ENCODE measurements around the gene DHX35. TPM values are rescaled to one million over a fixed set of nuclear protein-coding genes. Genes with fewer than 3 reads are reported as not detected.

The DHX35 gene
- total and polyA plus RNA-seq, 2 of the 13 experiments (the other 11 are each of a cell fraction or from before 2014, with no cell fraction given) = 25.8 to 28.7 TPM

DNA sequence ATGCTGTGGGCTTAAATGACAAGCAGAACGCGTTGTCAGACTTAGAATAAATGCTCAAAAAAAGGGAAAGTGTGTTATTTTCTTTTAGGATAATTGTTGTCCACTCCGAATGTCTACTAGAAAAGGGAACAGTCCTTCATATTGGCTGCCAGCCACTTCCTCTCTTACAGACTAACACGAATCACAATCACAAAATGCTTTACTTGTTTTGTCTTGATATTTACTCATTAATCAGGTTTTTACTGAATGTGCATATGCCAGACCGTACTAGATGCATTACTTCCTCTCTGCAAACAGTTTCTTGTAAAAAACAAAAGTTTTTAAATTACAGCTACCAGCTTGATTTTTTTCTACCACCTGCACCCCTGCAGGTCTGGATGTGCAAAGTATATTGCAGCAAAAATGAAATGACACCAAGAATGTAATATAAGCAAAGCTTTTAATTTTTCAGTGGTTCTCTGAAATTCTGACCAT is 821 bp downstream of the DHX35 start:
- no peak for DNase-seq (ENCODE audit: low spot score)
- H3K4me3 ChIP-seq (replicated peaks in 1 of 3; ENCODE audit: insufficient read depth in 1 of 3, low read depth in 2 of 3, low read length in 3 of 3) = peak overlapping the region; percentile 86 to 95 (median 95)
- ChIA-PET POLR2A (interaction anchor here (1.1 to 2.3 kb wide), 14 partner anchors 9 to 87 kb away, joined by 3 to 41 read pairs (median 8); partner anchors contain the start of gene FAM83D), CTCF (ENCODE audit: low intra/inter-chr PET ratio, low total read pairs) (interaction anchor here (1.1 kb wide), 1 partner anchor 36 kb away, joined by 6 read pairs; the partner anchor contains the start of gene FAM83D)
- TSS peak; percentile 67 for BruUV-seq (replicated peaks)
- no peaks in the 10 kb centered on the region for H3K9me3 ChIP-seq (ENCODE audit: low read length)
- in situ Hi-C loops (cut with HindIII; ENCODE audit: extremely low pct_ligation_motif_present, low pct_unique_long_range_greater_than_20kb) (no loop called here), intact Hi-C loops (cut with micrococcal nuclease; ENCODE audit: unreplicated experiment) (loop anchor here (1.0 to 10.0 kb wide), 3 partner anchors 37 to 82 kb away; partner anchors contain the start of gene FAM83D)
- peaks cover 48% of the 10 kb centered on the region for H3K79me2 ChIP-seq (ENCODE audit: insufficient read depth, low read length)
- peak overlapping the region; percentile 72 for H3K4me2 ChIP-seq (ENCODE audit: low read depth, low read length)
- H2AFZ ChIP-seq (ENCODE audit: low read length) = no peak overlapping the region
- FAIRE-seq = no peak
- H3K4me1 ChIP-seq (ENCODE audit: insufficient read depth, low read length) = peaks cover 28% of the 10 kb centered on the region
- peaks cover under 1 to 4% of the 10 kb centered on the region in 2 experiments; a peak in 3 of 5 replicates for H3K36me3 ChIP-seq (replicated peaks in 1 of 2; ENCODE audit: control insufficient read depth in 1 of 2, insufficient read depth in 2 of 2, low read length in 2 of 2)
- H3K27me3 ChIP-seq (ENCODE audit: control insufficient read depth in 1 of 2, insufficient read depth in 2 of 2, low read length in 2 of 2) = no peaks in the 10 kb centered on the region; a peak in 1 of 5 replicates
- peak overlapping the region; percentile 89 for H3K27ac ChIP-seq (ENCODE audit: extremely low read length, insufficient read depth, low read length)
- WGBS (ENCODE audit: low lambda C conversion rate) = 2% methylated on average over 5 of the region's 5 CpGs
- H4K20me1 ChIP-seq (ENCODE audit: insufficient read depth, low read length) = no peaks in the 10 kb centered on the region
- H3K9ac ChIP-seq (ENCODE audit: insufficient read depth, low read depth, low read length) = peak overlapping the region; percentile 94
- ATAC-seq = no peak
- no peak for TF ChIP-seq CEBPB (IDR thresholded peaks at IDR 0.05; ENCODE audit: borderline replicate concordance, low read depth, low read length)
- TF ChIP-seq KLF15 (CRISPR knock-in tag; IDR thresholded peaks at IDR 0.05; ENCODE audit: borderline replicate concordance) = no peak
- TF ChIP-seq ZNF564 (CRISPR knock-in tag; IDR thresholded peaks at IDR 0.05) = no peak
- no peak for TF ChIP-seq ZSCAN31 (CRISPR knock-in tag; IDR thresholded peaks at IDR 0.05; ENCODE audit: low read depth)
- TF ChIP-seq TSC22D2 (CRISPR knock-in tag; IDR thresholded peaks at IDR 0.05; ENCODE audit: borderline replicate concordance) = no peak
- TF ChIP-seq ZNF20 (CRISPR knock-in tag; IDR thresholded peaks at IDR 0.05) = peak; percentile 21; the same call in 1 of the 2 replicates
- TF ChIP-seq CREM (IDR thresholded peaks at IDR 0.05) = 0 out of 2 replicates have a peak, but pooled peaks have one; percentile 15
- no peak for TF ChIP-seq CREM (CRISPR knock-in tag; IDR thresholded peaks at IDR 0.05)
- no peak for TF ChIP-seq ZNF550 (CRISPR knock-in tag; IDR thresholded peaks at IDR 0.05; ENCODE audit: borderline replicate concordance)
- TF ChIP-seq, protein P1, sequence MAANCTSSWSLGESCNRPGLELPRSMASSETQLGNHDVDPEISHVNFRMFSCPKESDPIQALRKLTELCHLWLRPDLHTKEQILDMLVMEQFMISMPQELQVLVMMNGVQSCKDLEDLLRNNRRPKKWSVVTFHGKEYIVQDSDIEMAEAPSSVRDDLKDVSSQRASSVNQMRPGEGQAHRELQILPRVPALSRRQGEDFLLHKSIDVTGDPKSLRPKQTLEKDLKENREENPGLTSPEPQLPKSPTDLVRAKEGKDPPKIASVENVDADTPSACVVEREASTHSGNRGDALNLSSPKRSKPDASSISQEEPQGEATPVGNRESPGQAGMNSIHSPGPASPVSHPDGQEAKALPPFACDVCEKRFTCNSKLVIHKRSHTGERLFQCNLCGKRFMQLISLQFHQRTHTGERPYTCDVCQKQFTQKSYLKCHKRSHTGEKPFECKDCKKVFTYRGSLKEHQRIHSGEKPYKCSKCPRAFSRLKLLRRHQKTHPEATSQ (CRISPR knock-in tag; IDR thresholded peaks at IDR 0.05; ENCODE audit: borderline replicate concordance) = peak; percentile 67; the same call in 1 of the 2 replicates
- TF ChIP-seq ZNF790 (CRISPR knock-in tag; IDR thresholded peaks at IDR 0.05; ENCODE audit: borderline replicate concordance) = 0 out of 2 replicates have a peak, but pooled peaks have one; percentile 22
- 0 out of 2 replicates have a peak, but pooled peaks have one; percentile 75 for TF ChIP-seq SMYD3 (CRISPR knock-in tag; IDR thresholded peaks at IDR 0.05)
- TF ChIP-seq ZFP82 (CRISPR knock-in tag; IDR thresholded peaks at IDR 0.05; ENCODE audit: borderline replicate concordance) = 0 out of 2 replicates have a peak, but pooled peaks have one; percentile 58
- TF ChIP-seq ARID2 (CRISPR knock-in tag; IDR thresholded peaks at IDR 0.05; ENCODE audit: borderline replicate concordance) = 0 out of 2 replicates have a peak, but pooled peaks have one; percentile 67
- 0 out of 2 replicates have a peak, but pooled peaks have one; percentile 12 for TF ChIP-seq CCDC6 (CRISPR knock-in tag; IDR thresholded peaks at IDR 0.05)
- TF ChIP-seq RCOR2 (CRISPR knock-in tag; IDR thresholded peaks at IDR 0.05) = peak; percentile 2; the same call in 1 of the 2 replicates
- peak; percentile 17; the same call in 1 of the 2 replicates for TF ChIP-seq SNAI1 (CRISPR knock-in tag; IDR thresholded peaks at IDR 0.05; ENCODE audit: borderline replicate concordance)
- TF ChIP-seq ZNF264 (CRISPR knock-in tag; IDR thresholded peaks at IDR 0.05) = 0 out of 2 replicates have a peak, but pooled peaks have one; percentile 21

Data from HepG2 (cell line).